HG02763 (cell line): ENCODE results near the gene CRYBA1.
"Not testable (repeated sequence)": the region's sequence is repeated elsewhere in the genome, so short reads cannot be mapped to it uniquely, and the experiment has no call there.

Experiments
- ATAC-seq: cut with Tn5 transposase; IDR thresholded peaks from one replicate; pipeline ENCODE4 v1.9.1; 2021; ENCODE audit warnings: mild to moderate bottlenecking, moderate library complexity; ENCODE audit not compliant: unreplicated experiment

CRYBA1 gene, protein sequence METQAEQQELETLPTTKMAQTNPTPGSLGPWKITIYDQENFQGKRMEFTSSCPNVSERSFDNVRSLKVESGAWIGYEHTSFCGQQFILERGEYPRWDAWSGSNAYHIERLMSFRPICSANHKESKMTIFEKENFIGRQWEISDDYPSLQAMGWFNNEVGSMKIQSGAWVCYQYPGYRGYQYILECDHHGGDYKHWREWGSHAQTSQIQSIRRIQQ

DNA sequence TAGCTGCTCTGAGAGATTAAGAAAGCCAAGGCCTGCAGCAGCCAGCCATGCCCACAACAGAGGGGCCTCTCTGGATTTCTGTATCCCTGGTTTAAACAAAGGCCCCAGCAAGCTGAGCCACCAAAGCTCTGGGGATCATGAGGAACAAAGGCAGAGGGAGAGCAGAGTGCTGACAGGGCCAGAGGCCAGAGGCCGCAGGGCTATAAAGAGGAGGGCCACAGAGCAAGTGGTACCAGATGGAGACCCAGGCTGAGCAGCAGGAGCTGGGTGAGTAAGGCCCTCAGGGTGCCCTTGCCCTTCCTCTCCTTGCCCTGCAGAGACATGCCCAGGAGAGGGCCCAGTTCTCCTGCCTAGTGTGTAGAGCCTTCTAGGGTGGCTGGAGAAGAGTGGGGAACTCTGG lies at the start of gene CRYBA1:
CRYBA1 (plus strand) TSS at position 232 of the 400 bp plus-strand sequence; CDS start at position 237, 5 bp downstream.
- ATAC-seq: no peak

DNA sequence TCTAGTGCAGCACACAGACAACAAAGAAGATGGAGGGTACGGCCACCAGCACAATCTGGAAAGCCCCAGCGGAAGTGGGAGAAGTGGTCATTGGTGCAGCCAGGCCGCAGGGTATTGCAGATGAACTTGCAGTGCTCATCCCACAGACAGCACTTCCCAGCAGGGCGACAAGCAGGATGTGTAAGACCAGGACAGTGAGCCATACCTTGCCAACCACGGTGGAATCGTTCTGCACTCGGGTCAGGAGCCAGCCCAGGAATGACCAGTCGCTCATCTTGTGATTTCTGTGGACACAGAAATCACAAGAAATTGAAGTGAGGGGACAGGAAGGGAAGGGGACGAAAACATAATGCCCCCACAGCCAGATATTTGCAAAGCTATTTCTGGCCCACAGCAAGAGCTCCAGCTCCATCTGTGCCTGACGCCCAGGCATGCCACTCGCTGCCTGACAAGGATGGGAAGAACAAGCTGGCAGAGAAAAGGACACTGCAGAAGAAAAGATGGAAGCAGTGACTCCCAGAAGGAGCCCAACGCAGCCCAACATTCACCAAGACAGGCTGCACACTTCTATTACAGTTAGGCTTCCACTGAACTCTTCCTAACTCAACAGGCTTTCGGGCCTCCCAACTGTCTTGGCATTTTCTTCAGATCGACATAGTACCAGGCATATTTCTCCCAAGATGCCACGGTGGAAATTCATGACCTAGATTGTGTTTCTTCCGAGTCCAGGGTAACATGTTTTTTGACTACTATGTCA lies 49.0 kb upstream of the CRYBA1 start:
- ATAC-seq: no peak

- ATAC-seq: not testable (repeated sequence)
Observed at GRCh38 chr17:29204068-29204804, 42.4 kb upstream of the CRYBA1 start.

GRCh38 chr17:29205047-29205446 lies 41.6 kb upstream of the CRYBA1 start:
- ATAC-seq: no peak

- no peak for ATAC-seq
Observed at GRCh38 chr17:29207975-29208374, 38.7 kb upstream of the CRYBA1 start.

DNA sequence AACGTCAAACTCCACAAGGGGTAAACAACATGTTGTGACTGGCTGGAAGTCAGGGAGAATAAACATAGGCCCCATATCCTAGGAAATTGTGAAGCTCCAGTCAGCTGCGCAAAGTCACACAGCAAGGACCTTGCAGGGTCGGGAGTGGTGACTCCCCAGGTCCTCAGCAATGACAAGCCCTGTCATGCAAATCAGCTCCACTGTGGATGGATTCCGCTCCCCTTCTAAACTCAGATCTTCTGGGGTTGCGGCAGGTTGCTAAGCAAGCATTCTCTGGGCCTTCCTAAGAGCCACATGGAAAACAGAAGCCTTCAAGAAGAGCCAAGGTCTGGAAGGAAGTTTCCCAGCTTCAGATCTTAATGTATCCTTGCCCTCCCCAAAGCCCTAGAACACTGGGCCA lies 37.6 kb upstream of the CRYBA1 start:
- ATAC-seq: no peak

GRCh38 chr17:29210879-29211278 lies 35.8 kb upstream of the CRYBA1 start:
- no peak for ATAC-seq

DNA sequence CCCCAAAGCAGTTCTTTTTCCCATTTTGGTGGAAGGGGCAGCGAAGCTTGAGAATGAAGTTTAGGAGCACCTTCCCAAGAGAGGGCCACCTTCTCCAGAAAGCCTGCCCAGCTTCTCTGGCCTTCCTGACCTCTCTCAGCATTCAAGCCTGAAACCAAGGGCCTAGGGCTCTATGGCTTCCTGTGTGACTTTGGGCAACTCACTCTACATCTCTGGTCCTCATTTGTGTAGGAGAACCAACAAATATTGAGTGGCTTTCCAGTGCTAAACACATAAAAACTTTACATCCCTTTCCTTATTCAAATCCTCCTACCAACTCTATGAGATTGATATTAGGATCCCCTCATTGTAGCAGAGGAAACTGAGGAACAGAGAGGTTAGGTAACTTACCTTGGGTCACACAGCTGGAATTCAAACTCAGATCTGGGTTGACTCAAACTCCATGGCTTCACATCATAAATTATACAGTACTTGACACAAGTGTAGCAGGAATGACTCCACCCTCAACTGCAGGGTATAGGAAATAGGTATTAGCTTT lies 34.5 kb upstream of the CRYBA1 start:
- no peak for ATAC-seq

DNA sequence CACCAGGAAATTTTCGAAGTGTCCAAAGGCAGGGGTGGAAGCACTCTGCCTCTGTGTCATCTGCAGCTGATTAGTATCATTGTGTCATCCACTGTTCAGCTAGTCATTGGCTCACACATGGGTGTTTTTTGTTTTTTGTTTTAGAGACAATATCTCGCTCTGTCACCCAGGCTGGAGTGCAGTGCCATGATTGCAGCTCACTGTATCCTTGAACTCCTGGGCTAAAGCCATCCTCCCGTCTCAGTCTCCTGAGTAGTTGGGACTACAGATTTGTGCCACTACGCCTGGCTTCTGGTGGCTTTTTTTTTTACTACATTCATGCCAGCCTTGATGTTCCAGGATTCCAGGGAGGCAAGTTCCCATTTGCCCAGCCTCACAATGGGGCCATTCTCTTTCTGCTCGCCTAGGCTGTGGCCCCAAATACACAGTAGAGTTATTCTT lies 34.0 kb upstream of the CRYBA1 start:
- ATAC-seq: no peak

GRCh38 chr17:29214215-29215146 lies 32.2 kb upstream of the CRYBA1 start:
- no peak for ATAC-seq

GRCh38 chr17:29215174-29215573 lies 31.5 kb upstream of the CRYBA1 start:
- no peak for ATAC-seq

- ATAC-seq: no peak
Observed at GRCh38 chr17:29215717-29216116, 30.9 kb upstream of the CRYBA1 start.

DNA sequence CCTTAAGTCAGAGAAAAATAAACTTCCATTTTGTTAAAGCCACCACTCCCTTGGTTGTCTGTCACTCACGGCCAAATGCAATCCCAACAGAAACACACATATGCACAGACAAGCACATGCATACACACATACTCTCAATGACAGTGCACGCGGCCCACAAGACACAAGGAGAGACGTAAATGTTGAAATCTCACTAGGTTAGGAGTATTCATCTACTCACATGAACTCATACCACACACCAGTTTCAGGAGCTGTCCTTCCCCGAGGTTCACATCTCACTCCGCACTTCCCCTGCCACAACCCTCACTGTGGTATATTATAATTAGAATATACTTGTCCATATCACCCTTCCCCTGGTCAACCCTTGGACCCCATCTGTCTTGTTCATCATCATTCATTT lies 30.5 kb upstream of the CRYBA1 start:
- ATAC-seq: no peak

DNA sequence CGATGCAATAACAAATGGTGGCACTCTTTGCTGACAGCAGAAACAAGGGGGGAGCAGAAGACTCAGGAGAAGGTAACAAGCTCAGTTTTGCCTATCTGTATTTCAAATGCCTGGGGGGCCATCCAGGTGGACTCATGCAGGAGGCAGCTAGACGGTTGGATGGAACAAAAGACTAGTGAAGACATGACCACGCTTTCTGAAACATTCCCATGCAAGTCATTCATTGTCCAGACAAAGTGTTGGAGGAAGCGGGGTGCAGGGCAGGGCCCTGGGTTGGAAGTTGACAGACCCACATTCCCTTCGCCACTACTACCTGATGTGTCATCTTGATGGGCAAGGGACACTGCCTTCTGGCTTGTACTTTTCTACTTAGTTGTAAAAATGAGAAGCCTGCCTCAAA lies 29.8 kb upstream of the CRYBA1 start:
- ATAC-seq: no peak

GRCh38 chr17:29219378-29220047 lies 27.1 kb upstream of the CRYBA1 start:
- peak; percentile 54 for ATAC-seq

DNA sequence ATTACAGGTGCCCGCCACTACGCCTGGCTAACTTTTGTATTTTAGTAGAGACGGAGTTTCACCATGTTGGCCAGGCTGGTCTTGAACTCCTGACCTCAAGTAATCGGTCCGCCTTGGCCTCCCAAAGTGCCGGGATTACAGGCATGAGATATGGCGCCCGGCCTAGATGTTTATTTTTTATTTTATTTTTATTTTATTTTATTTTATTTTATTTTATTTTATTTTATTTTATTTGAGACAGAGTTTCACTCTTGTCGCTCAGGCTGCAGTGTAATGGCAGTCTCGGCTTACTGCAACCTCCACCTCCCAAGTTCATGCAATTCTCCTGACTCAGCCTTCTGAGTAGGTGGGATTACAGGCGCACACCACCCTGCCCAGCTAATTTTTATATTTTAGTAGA lies 25.3 kb upstream of the CRYBA1 start:
- not testable (repeated sequence) for ATAC-seq

DNA sequence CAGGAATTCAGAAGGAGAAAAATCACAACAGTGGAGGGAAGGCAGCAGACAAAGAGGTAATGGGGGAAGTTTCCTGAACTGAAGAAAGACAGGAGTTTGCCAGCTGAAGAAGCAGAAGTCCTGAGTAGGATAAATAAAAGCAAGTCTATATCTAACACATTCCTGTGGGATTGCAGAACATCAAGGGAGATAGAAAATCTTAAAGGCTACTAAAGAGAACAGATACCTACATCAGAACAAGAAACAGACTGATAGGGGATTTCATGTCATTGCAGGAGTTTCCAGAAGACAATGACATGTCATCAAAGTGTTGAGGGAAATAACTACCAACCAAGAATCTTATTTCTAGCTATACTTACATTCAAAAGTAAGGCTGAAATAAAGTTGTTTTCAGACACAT lies 21.3 kb upstream of the CRYBA1 start:
- no peak for ATAC-seq

DNA sequence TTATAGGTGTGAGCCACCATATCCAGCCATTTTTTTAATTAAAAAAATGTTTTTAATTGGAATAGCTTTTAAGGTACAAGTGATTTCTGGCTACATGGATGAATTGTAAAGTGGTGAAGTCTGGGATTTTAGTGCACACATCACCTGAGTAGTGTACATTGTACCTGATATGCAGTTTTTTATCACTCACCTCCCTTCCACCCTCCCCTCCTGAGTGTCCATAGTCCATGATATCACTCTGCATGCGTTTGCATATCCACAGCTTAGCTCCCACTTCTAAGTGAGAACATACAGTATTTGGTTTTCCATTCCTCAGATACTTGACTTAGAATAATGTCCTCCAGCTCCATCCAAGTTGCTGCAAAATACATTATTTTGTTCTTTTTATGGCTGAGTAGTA lies 13.4 kb upstream of the CRYBA1 start:
- no peak for ATAC-seq

- not testable (repeated sequence) for ATAC-seq
Observed at GRCh38 chr17:29234972-29235371, 11.7 kb upstream of the CRYBA1 start.

- no peak for ATAC-seq
Observed at GRCh38 chr17:29235904-29236303, 10.8 kb upstream of the CRYBA1 start.
